Esophagus squamous epithelium (tissue), 4 donors: Measurements from ENCODE around the gene EMSY.

ENCODE experiments used
- CTCF ChIP-seq, 6 experiments: fragments of 450-650 bp in 4 of 6; fragments of 200-600 bp in 2 of 6; sonication (generic) in 2 of 6; IDR thresholded peaks; one replicate each; pipeline ENCODE4 v1.5.1; 2016 to 2019; ENCODE audit warnings: antibody characterized with exemption in 6 of 6, mild to moderate bottlenecking in 4 of 6, moderate library complexity in 4 of 6
- POLR2A ChIP-seq, 4 donors: fragments of 450-650 bp; IDR thresholded peaks; one replicate each; pipeline ENCODE4 v1.6.1; 2017; ENCODE audit warnings: antibody characterized with exemption in 4 of 4, mild to moderate bottlenecking in 4 of 4, moderate library complexity in 3 of 4

DNA sequence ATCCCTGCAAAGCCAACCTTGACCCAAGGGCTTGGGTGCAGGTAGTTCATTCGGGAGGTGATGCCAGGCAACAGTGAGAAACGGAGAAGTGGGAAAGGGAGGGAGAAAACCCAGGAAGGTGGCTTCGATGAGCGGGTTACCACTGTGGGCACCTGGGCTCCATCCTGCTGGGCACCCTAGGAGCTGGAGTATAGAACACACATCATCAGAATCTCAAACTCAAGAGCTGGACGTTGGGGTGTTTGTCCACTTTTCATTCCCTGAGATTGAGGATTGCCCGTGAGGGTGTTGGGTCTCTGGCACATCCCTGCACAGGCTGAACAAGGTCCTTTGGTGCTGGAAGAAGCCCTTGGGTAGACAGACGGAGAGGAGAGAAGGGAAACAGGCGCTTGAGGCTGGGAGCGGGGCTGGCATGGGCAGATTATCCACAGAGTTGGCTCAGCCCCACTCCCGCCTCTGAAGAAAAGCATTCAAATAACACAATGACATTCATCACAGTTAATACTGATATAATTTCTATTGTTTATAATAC, 155.4 kb downstream of the EMSY start:
- TF ChIP-seq CTCF (IDR thresholded peaks at IDR 0.05) (no peak), POLR2A (IDR thresholded peaks at IDR 0.05) (no peak)
